HuH-7.5 (cell line): ENCODE results near the gene UVRAG.
"Not testable (repeated sequence)": the region's sequence is repeated elsewhere in the genome, so short reads cannot be mapped to it uniquely, and the experiment has no call there.

ENCODE experiments used
- DNase-seq: peaks from one replicate; pipeline ENCODE4 v3.0.0; 2011; ENCODE audit warnings: low spot score

The UVRAG gene

DNA sequence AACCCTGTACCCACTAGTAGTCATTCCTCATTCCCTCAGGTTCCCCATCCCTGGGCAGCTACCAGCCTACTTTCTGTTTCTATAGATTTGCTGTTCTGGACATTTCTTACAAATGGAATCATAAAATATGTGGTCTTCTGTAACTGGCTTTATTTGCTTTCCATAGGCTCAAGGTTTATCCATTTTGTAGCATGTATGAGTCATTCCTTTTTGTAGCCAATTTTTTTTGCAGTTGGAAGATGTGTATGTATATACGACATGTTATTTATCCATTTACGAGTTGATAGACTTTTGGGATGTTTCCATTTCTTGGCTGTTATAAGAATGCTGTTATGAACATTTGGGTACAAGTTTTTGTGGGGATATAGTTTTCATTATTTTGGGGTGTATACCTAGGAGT, 260.7 kb downstream of the UVRAG start:
- no peak for DNase-seq

DNA sequence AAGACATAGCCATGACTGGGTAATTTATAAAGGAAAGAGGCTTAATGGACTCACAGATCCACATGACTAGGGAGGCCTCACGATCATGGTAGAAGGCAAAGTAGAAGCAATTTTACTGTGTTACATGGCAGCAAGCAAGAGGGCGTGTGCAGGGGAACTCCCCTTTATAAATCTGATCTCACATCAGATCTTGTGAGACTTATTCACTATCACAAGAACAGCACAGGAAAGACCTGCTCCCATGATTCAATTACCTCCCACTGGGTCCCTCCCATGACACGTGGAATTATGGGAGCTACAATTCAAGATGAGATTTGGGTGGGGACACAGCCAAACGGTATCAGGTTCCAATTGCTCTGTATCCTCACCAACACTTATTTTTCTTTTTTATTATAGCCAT, 261.2 kb downstream of the UVRAG start:
- not testable (repeated sequence) for DNase-seq

DNA sequence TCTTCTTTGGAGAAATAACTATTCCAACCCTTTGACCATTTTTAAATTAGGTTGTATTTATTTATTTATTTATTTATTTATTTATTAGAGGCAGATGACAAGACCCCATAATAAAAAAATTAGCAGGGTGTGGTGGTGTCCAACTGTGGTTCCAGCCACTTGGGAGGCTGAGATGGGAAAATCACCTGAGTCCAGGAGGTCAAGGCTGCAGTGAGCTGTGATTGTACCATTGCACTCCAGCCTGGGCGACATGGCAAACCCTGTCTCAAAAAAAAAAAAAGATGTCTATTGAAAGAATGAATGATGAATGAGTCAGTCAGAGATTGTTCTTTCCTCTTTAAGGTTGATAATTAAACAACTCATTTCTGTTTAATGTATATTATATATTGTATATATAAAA, 261.7 kb downstream of the UVRAG start:
- no peak for DNase-seq

DNA sequence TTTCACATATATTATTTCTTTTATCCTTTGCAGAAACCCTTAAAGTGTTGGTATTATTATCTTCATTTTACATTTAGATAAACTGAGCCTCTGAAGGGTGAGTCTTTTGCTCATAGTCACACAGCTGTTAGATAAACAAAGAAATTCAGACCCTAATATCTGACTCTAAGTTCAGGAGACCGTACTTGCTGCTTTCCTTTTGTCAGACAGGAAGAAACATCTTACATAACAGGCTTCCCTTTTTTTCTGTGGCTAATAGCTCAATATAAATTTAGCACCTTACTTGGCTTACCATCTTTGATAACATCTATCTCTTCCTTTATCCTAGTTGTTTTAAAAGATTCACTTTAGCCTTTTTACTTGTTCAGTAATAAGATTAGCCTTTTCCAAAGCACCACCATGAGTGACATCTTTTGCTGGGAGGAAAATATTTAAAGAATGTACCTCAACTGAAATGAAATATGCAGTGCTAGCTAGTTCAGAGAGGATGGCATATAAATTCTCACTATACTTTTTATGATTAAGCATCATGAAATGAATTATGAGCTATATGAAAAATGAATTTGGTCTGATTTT, 262.7 kb downstream of the UVRAG start:
- DNase-seq = no peak

DNA sequence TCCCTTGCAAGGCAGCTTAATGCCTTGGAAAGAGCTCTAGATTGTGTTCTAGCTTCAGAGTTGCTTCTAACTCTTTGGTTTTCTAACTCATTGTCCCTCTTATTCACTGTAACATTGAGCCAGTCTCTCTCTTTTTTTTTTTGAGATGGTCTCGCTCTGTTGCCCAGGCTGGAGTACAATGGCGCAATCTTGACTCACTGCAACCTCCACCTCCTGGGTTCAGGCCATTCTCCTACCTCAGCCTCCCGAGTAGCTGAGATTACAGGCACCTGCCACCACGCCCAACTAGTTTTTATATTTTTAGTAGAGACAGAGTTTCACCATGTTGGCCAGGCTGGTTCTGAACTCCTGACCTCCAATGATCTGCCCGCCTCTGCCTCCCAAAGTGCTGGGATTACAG, 266.1 kb downstream of the UVRAG start:
- DNase-seq = not testable (repeated sequence)

DNA sequence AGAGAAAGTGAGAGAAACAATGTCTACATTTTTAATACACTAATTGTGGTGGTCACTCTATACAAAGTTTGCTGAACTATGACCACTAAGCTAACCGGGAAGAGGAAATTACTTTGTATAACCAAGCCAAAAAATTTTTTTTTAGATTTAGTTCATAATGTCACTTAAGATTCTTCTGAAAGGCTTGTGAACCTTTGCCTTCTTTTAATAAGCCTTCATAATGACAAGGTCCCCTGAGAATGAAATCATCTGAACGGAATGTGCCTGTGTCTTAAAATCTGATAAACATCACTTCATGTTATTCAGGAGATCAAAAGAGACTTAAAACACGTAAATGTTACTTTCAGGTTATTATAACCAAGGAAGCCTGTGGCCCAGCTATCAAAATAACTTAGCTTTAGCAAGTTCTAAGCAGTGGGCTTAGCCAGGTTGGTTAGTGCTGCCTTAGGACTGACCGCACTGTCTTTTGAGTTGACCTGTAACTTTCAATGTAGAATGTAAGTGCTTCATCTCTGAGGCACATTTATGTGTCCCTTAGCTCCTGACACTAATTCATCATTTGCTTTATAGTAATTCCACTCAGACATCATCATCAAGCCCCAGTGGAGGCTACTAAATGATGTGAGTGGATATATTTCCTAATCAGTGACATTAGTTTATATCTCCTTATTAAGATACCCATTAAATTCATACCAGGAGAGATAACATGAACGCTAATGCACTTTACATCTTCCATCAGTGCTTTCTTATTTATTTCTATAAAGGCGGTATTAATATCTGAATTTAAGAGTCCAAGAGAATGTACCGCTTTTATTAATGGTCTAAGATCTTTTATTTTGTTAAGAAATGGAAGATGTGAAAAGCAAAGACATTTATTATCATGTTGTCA, 268.8 kb downstream of the UVRAG start:
- DNase-seq = no peak

DNA sequence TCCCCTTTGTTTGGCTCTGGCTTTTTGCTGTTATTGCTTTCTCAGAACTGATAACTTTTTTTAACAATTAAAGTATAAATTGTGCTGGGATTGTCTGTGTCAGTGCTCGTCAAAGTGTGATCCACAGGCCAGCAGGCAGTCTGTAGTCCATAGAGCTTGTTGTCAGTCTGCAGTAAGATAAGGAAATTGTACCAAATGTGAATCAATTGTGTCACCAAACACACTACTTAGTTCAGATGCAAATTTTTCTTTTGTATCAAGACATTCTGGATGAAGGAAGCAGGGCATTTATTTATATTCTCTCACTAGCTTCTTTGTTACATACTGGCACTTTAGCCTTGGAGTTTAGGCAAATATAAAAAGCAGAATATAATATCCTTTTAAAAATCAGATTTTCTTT, 270.3 kb downstream of the UVRAG start:
- DNase-seq = no peak

DNA sequence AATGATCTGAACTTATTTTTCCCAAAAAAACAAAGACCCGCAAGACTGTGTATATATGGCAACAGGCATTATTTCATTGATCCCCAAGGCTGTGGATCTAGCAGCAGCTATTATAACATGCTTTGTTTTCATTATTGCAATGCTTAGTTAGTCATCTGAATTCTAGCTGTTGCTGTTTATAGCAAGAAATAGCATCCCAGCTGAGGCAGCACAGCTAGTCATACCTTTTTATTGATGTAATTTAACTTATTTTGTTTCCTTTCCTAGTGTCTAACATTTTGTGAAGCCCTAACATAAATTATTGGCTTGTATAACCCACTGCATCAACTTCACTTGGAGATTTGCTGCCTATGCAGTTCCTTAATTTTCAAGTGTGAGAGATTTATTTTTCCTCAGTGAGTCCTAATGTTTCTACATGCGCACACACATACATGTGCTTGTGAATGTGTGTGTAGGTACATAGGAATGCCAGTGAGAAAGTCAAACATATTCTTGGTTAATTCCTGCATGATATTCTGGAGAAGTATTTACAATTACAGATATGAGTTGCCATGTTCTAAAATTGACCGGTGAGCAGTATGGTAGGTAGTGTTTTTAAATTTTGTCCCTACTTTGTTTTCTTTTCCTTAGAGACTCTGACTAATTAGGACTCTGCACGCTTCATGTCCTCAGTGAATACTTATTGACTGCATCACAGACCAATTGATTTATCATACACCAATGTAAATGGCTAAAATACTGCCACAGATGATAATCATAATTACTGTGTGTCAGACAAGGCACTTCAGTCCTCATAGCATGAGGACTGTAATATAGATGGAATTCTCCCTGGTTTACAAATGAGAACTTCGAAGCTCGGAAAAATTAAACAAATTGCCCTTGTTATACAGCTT, 272.0 kb downstream of the UVRAG start:
- no peak for DNase-seq

DNA sequence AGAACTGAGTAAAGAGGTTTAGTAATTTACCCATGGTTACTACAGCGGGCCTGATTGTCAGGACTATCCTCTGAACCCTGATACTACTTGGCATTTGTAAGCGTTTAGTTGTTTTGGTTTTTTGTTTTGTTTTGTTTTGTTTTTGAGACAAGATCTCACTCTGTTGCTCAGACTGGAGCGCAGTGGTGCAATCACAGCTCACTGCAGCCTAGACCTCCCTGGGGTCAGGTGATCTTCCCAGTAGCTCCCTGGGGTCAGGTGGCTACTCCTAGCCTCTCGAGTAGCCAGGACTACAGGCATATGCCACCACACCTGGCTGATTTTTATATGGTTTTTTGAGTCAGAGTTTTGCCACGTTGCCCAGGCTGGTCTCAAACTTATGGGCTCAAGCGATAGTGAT, 272.7 kb downstream of the UVRAG start:
- DNase-seq = no peak

DNA sequence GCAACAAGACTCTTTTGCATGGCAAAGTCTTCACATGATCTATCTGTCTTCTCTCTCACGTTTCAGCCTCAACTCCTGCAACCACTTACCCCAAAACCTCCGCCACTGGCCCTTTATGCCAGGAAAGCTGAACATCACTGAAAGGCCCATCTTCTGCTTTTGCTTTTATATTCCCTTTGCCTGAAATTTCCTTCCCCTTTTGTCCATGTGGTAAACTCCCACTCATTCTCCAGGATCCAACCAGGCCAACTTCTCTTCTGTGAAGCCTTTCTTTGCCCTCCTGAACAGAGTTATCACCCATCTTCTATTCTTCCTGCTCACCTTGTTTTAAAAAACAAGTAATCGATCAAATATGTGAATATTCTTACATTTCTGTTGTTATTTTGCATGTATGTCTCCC, 273.5 kb downstream of the UVRAG start:
- no peak for DNase-seq

DNA sequence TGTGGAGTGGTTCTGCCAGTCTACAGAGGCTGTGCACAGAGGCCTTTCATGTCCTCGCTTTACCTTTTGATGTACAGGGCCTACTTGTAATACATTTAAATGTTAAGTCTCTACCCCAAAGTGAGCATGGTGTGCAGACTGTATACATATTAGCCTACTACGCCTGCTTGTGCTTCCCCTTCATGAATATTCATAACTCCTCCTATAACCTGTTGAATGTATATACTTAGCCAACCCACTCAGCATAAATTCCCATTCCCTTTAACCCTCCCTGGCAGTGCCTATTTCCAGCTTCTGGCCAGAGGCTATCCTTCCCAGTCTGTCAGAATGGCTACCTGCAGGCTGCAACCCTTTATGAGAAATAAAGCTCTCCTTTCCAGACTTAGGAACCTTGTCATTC, 275.2 kb downstream of the UVRAG start:
- no peak for DNase-seq

DNA sequence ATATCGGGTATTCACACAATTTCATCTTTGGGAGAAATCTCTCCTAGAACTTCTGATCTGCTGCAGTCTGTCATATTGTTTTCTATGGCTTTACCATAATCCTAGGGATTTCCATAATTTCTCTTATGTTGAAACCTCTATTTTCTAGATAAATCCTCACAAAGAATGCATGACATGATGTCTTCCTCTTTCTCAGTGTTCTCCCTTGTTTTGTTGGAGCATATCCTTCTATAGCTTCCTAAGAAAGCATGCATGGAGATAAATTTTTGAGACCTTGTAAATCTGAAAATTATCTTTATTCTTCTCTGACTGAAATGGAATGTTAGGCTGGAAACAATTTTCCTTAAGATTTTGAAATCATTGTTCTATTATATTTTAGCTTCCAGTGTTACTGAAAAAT, 275.8 kb downstream of the UVRAG start:
- no peak for DNase-seq

DNA sequence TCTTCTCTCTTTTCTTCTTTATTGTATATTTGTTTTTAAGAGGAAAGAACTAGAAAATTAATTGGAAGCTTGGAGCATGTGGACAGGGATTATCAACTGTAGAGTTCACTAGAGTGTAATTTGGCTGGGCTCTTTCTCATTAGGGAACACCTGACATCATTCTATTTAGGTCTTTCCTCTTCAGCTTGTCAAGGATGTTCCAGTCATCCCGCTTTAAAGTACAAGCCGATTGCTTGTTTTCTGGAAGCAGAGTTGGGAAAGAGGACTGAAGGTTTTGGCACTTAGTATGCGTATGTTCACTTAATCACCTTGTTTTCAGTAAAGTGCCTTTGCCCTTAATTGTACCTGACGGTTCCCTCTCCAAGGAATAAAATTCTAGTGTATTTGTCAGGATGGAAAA, 279.7 kb downstream of the UVRAG start:
- no peak for DNase-seq

DNA sequence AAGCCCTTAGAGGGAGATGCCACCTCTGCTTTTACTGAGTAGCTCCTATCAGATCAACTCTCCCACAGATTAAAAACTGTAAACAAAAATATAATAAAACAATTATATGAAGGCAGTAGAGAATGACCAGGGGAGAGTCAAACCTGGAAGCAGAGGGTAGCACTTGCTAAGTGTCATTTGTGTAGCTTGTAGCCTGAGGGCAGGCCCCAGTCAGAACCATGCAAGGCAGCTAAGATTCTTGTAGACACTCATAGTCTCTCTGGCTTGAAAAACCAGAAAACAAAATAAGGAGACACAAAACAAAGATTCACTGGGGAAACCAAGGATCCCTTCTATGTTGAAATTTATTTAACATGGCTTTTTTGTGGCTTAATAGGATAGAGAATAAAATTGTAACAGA, 280.9 kb downstream of the UVRAG start:
- no peak for DNase-seq

DNA sequence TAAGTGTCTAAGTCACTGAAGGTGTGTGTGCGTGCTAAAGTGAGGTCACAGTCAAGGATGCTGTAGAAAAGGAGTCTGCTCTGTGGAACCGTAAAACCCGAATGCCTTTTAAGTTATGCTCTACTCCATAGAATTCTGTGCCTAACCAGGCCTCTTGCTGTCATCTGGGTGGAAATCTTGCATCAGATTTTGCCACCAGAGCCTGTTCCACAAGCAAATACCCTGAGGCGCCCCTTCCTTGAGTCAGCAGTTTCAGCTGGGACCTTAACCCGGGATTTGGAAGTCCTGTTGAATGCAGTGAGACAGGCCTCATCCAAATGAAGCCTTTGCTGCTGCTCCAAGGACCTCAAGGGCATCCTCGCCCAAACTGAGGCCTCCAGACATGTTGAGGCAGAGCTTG, 281.5 kb downstream of the UVRAG start:
- DNase-seq = no peak

DNA sequence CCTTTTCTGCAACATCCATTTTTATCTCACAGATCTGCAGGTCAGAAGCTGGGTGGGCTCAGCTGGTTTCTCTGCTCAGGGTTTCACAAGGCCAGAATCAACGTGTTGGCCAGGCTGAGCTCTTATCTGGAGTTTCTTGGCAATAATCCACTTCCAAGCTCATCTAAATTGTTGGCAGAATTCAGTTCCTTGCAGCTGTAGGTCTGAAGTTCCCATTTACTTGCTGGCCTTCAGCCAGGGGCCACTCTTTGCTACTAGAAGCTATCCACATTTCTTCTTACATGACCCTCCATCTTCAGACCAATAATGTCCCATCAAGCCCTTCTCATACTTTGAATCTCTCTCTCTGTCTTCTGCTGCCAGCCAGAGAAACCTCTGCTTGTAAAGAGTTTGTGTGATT, 287.8 kb downstream of the UVRAG start:
- DNase-seq = no peak

DNA sequence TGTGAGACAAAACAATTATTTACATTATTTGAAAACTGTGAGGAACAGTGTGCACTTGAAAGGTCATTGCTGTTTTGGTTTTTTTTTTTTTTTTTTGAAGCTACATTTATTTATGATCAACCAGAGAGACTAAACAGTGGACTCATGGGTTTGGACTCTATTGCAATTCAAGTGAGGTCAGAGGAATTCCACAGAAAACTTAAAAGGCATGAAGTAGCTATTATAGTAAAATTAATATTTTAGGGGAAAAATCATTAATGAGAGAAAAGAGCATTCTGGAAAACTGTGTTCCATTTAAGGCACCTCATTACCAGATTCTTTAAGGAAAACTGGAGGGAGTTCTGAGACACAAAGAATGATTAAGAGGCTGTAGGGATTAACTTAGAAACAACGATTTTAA, 288.4 kb downstream of the UVRAG start:
- no peak for DNase-seq

DNA sequence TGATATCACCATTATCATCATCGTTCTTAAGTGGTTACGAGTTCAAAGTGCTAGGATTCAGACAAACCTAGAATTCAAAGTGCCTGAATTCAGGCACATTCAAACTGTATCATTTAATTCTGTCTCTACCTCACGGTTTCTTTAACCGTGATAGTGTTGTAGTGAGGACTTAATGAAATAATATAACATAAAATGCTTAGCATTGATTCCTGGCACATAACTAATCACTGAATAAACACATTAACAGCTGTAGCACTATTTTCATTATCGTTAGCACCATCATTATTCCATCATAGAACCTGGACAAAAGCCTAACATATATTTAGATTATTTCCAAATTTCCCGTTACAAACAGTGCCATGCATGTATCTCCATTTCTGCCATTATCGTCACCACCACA, 289.3 kb downstream of the UVRAG start:
- no peak for DNase-seq

DNA sequence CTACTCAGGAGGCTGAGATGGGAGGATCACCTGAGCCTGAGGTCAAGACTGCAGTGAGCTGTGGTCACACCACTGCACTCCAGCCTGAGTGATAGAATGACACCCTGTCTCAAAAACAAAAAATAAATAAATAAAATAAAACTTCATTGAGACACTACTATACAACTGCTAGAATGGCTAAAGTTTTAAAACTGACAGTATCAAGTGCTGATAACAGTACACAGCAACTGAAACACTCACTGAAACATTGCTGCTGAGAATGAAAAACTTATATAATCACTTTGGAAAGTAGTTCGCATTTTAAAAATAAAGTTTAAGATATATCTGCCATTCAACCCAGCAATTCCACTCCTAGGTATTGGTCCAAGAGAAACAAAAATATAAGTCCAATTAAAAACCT, 290.6 kb downstream of the UVRAG start:
- no peak for DNase-seq

DNA sequence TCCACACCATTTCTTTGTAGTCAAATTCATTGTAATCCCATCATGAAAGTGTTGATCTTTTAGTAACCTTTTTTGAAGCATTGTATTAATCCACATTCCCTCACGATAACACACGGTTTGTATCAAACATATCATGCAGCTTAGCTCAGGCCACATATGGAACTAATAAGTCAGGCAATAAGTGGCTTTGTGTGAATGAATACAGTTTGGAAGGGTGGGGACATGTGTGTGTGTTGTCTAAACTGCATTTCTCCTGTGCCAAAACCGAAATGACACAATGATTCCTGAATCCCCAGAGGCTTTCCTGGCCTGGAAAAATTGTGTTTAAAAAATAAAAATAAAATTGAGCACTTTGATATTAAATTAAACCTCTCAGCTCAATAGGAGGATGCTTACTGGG, 293.0 kb downstream of the UVRAG start:
- no peak for DNase-seq

DNA sequence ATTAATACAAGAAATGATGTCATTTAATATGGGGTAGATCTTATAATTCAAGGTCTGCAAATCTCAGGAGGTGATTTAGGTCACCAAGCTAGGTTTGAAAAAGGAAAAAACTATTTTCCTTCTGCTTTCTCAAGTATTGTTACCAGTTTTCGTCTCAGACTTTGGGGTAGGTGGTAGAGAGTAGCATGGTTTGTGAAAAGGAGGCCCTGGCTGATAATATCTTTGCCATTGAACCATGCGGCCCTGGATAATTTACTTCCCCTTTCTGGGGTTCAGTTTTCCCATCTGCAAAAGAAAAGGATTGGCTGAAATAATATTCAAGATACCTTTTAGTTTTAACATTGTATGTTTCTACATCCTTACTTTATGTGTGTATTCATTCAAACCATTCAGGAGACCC, 299.2 kb downstream of the UVRAG start:
- no peak for DNase-seq

DNA sequence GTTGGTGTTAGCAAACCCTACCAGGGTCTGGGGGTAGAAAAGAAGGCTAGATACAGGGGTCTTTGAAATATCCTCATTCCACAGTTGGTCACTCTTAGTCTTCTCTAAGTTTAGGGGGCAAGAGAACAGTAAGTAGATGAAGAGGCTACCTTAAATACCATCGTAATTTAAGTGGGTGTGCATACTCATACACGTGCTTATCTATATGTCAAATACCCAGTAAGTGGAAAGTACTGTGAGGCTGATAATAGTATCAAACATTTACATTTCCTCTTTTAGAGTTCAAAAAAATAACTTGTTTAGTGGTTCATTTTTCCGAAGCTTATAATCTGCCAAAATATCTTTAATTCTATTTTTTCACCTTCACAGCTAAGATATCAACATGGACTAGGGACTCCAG, 300.5 kb downstream of the UVRAG start:
- DNase-seq = no peak

DNA sequence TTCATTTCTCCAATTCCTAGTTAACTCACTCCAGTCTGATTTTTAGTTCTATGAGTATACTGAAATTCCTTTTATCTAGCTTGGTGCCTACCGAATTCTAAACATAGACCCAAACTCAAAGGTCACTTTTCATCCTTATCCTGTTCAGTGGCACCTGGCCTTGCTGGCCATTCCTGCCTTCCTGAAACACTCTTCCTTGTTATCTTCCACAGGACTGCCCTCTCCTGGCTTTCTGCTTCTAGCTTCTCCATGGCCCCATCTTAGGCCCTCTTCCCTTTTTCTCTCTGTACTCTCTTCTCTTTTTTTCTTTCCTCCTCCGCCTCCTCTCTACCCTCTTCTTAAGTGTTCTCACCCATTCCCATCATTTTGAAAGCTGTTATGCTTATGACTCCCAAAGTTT, 304.0 kb downstream of the UVRAG start:
- no peak for DNase-seq
